ENCODE data around the gene TAF5.

The TAF5 gene

GRCh38 chr10:103433858-103434257 is 66.1 kb downstream of the TAF5 start:
- TF ChIP-seq GATA3 (IDR thresholded peaks at IDR 0.05; ENCODE audit: low read depth, low read length) (no peak), GATA2 (IDR thresholded peaks at IDR 0.05; ENCODE audit: low read depth, low read length) (no peak)
